Measurements from ENCODE around the gene CDSN. TPM values are rescaled to one million over a fixed set of nuclear protein-coding genes. Genes with fewer than 3 reads are reported as not detected.

CDSN gene
- total RNA-seq, 2 experiments from 2014 or later = not detected

DNA sequence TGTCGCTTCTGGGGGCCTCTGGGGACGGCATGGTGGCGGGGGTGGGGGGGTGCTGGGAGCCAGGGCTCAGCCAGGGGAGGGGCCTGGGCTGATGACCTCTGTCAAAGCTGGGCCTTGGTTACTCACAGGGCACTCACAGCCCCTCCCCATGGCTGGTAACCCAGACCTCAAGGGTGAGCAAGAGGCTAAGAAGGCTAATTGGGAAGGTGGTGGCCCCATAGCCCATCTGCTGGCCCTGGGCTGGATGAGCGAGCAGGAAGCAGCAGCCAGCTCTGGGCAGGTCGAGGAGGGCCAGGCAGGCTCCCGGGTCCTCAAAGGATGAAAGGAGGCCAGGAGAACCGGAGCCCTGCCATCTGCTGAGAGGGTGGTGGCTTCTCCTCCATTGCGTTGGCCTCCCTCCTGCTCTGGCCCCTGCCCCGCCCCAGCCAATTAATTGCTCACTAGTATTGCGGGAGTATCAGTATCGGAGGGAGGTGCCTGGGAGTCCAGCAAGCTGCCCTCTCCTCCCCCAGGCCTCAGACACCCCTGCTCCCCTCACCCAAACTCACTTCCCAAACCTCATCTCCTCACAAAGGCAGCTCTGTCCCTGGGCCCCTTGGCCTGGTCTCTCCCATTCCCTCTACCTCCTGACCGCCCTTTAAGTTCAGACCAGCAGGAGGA, 1.0 kb upstream of the CDSN start:
- CTCF ChIA-PET = interaction anchor here (1.0 kb wide), 1 partner anchor 34 kb away, joined by 3 read pairs; no protein-coding TSS in a partner anchor

DNA sequence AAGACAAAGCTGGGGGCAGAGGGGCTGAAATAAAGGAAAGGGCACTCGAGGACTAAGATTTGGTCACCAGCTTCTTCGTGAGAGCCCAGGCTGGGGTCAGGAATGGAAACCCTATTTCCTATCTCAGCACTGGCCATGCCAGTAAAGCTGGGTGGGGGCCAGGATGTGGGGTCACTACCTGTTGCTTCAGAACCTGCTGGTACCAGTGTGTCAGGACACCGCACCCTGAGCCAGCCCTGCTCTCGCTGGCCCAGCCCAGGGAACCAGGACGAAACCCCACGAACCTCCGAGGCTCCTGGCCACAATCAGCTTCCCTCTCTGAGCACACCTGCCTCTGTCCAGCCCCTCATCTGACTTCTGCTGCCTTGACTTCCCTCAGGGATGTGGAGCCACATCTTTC, 2.1 kb downstream of the CDSN start:
- POLR2A ChIA-PET = no interaction called here
- no peak overlapping the region for H3K4me3 Mint-ChIP-seq
- H3K9me3 Mint-ChIP-seq = no peaks in the 10 kb centered on the region
- DNase-seq = no peak
- H3K36me3 Mint-ChIP-seq (ENCODE audit: low read depth) = no peaks in the 10 kb centered on the region
- H3K4me1 Mint-ChIP-seq = no peaks in the 10 kb centered on the region
- H3K27me3 Mint-ChIP-seq = peaks cover 19% of the 10 kb centered on the region
- H3K27ac Mint-ChIP-seq = no peak overlapping the region
- CTCF ChIA-PET = interaction anchor here (0.7 to 5.0 kb wide), 3 partner anchors 11 to 58 kb away, joined by 3 to 30 read pairs (median 3); no protein-coding TSS in a partner anchor

More for the DNA sequence above, 1.0 kb upstream of the CDSN start:
- Mint-ChIP-seq H3K4me1 (no peaks in the 10 kb centered on the region), H3K36me3 (ENCODE audit: low read depth) (no peaks in the 10 kb centered on the region), H3K27ac (no peak overlapping the region), H3K4me3 (no peak overlapping the region), H3K9me3 (no peaks in the 10 kb centered on the region), H3K27me3 (peaks cover 15% of the 10 kb centered on the region)
- POLR2A ChIA-PET = no interaction called here
- DNase-seq = no peak

- peaks cover 23% of the 10 kb centered on the region for H3K27me3 Mint-ChIP-seq
- H3K4me1 Mint-ChIP-seq = no peaks in the 10 kb centered on the region
- POLR2A ChIA-PET = no interaction called here
- CTCF ChIA-PET = interaction anchor here (1.1 to 5.0 kb wide), 3 partner anchors 9 to 29 kb away, joined by 3 to 30 read pairs (median 4); no protein-coding TSS in a partner anchor
- no peak for DNase-seq
- H3K9me3 Mint-ChIP-seq = no peaks in the 10 kb centered on the region
- H3K36me3 Mint-ChIP-seq (ENCODE audit: low read depth) = no peaks in the 10 kb centered on the region
- H3K27ac Mint-ChIP-seq = no peak overlapping the region
- no peak overlapping the region for H3K4me3 Mint-ChIP-seq
Measured at GRCh38 chr6:31116661-31117385, 3.4 kb downstream of the CDSN start.

DNA sequence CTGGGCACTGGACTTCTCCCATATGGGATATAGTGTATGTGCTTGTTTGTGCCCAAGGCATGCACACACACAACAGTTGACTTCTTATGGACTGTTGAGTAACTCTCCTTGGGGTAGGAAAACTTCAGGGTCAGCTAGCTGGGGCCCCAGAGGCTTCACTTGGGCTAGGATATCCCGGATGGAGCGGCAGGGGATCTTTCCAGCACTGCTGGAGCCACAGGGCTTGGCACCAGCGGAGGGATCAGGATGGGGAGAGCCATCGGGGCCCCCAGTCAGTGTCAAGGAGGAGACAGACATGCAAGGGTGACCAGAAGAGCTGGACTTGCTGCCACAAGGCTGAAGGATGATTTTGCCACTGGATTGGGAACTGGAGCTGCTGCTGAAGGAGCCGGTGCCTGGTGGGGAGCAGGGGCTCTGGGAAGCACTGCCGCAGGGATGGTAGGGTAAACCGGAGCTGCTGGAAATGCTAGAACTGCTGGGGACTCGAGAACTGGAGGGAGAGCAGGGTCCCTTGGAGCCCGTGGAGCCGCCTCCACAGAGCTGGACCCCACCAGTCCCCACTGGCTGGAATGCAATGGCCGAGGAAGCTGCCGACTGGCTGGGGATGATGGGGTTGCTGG, 4.2 kb downstream of the CDSN start:
- Mint-ChIP-seq H3K4me3 (no peak overlapping the region), H3K36me3 (ENCODE audit: low read depth) (no peaks in the 10 kb centered on the region), H3K27me3 (peaks cover 24% of the 10 kb centered on the region), H3K9me3 (no peaks in the 10 kb centered on the region), H3K4me1 (no peaks in the 10 kb centered on the region), H3K27ac (no peak overlapping the region)
- CTCF ChIA-PET = interaction anchor here (0.9 to 5.0 kb wide), 4 partner anchors 10 to 29 kb away, joined by 3 to 30 read pairs (median 4); no protein-coding TSS in a partner anchor
- DNase-seq = no peak
- POLR2A ChIA-PET = no interaction called here

- CTCF ChIA-PET = interaction anchor here (0.9 to 5.0 kb wide), 4 partner anchors 11 to 28 kb away, joined by 3 to 30 read pairs (median 4); no protein-coding TSS in a partner anchor
- H3K9me3 Mint-ChIP-seq = no peaks in the 10 kb centered on the region
Measured at GRCh38 chr6:31114970-31115849, 5.0 kb downstream of the CDSN start.

GRCh38 chr6:31114541-31114878, 5.7 kb downstream of the CDSN start, which contains the start of gene PSORS1C1:
TSS of gene PSORS1C1 (plus strand) at chr6:31114800. CDS start at chr6:31129633, 14,833 bp downstream.
- Mint-ChIP-seq H3K9me3 (no peaks in the 10 kb centered on the region), H3K4me3 (no peak within 1 kb of the TSS), H3K27ac (no peak within 1 kb of the TSS), H3K36me3 (ENCODE audit: low read depth) (no peaks in the 10 kb centered on the region), H3K27me3 (peaks cover 36% of the 10 kb centered on the region), H3K4me1 (no peaks in the 10 kb centered on the region)
- ChIA-PET CTCF (interaction anchor here (5.0 kb wide), 1 partner anchor 15 kb away, joined by 30 read pairs; no protein-coding TSS in a partner anchor), POLR2A (no interaction called here)
- no peak for DNase-seq

More at GRCh38 chr6:31114970-31115849, 5.0 kb downstream of the CDSN start:
- H3K4me3 Mint-ChIP-seq = no peak overlapping the region
- POLR2A ChIA-PET = no interaction called here
- H3K27me3 Mint-ChIP-seq = peaks cover 29% of the 10 kb centered on the region
- H3K4me1 Mint-ChIP-seq = no peaks in the 10 kb centered on the region
- DNase-seq = no peak
- H3K36me3 Mint-ChIP-seq (ENCODE audit: low read depth) = no peaks in the 10 kb centered on the region
- no peak overlapping the region for H3K27ac Mint-ChIP-seq

DNA sequence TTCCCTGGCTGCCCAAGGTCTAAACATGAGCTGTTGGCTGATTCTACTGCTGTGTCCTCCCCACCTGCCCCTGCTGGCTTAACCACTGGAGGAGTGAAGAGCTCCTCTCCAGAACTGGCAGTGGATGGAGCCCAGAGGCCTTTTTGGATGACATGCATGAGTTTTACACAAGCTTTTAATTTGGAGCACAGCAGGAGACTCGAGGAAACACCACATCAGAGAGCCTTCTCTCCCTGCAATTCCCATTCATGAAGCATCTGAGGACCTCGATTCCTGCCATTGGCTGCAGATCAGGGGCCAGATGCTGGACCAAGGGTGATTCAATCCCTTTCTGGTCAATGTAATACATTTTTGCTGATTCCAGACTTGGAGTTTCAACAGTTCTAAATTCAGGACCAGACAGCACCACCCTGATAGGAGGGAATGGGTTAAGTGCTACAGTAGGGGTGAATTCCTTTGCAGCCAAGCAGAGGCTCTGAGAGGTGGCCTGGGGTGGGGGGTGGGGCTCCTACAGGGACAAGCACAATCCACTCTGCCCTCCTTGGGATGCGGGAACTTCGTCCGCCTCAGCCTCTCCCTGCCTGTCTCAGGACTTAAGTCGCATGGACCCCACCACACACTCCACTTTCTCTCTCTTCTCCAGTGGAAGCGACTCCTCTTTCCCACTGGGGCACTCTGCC, 6.2 kb downstream of the CDSN start:
- Mint-ChIP-seq H3K9me3 (no peaks in the 10 kb centered on the region), H3K27me3 (peaks cover 35% of the 10 kb centered on the region), H3K36me3 (ENCODE audit: low read depth) (no peaks in the 10 kb centered on the region), H3K4me3 (no peak overlapping the region), H3K27ac (no peak overlapping the region), H3K4me1 (no peaks in the 10 kb centered on the region)
- DNase-seq = no peak
- ChIA-PET CTCF (interaction anchor here (1.5 kb wide), 1 partner anchor 27 kb away, joined by 4 read pairs; no protein-coding TSS in a partner anchor), POLR2A (no interaction called here)

DNA sequence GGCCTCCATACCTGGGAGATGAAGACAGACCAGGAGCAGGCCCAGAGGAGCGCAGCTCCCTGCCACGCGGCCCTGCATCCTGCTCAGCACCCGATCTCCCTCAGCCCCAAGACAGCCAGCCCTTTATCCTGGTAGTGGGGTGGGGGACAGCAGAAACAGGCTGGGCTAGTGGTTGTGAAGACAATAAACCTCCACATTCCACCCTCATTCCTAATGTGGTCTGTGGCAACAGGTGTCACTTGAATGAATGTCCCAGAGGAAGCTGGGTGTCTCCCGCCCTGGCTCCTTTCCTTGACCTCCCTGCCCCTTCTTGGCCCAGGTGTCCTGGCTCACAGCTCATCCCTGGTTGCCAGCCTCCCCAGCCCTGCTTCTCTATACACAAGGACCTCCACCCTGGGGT, 7.8 kb downstream of the CDSN start, which contains the start of gene C6orf15:
Gene C6orf15 (minus strand): TSS at position 98 of the 400 bp plus-strand sequence. CDS start 20 bp downstream, at position 78.
- Mint-ChIP-seq H3K36me3 (ENCODE audit: low read depth) (no peaks in the 10 kb centered on the region), H3K27me3 (peaks cover 33% of the 10 kb centered on the region), H3K9me3 (no peaks in the 10 kb centered on the region), H3K27ac (no peak within 1 kb of the TSS), H3K4me3 (no peak within 1 kb of the TSS), H3K4me1 (no peaks in the 10 kb centered on the region)
- CTCF ChIA-PET = interaction anchor here (1.5 kb wide), 1 partner anchor 25 kb away, joined by 4 read pairs; no protein-coding TSS in a partner anchor
- DNase-seq = no peak
- POLR2A ChIA-PET = no interaction called here

DNA sequence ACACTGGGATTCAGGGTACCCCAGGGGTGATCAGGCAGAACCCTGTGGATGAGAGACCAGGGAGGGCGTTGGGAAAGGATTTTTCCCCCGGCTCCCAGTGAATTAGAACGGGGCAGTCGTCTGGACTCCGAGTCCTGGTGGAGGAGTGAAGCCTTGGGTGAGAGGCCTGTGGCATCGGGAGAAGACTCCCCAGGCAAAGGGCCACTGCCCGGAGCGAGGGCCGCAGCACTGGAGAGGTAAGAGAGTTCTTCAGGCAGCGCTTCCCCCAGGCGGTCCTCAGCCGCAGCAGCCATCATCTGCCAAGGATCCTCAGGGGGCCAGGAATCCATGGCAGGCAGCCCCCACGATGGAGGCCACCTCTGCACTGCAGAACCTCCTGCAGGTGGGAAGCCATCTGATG, 8.5 kb downstream of the CDSN start:
- Mint-ChIP-seq H3K27ac (no peak overlapping the region), H3K36me3 (ENCODE audit: low read depth) (no peaks in the 10 kb centered on the region), H3K9me3 (no peaks in the 10 kb centered on the region), H3K27me3 (peaks cover 32% of the 10 kb centered on the region), H3K4me3 (no peak overlapping the region), H3K4me1 (no peaks in the 10 kb centered on the region)
- no peak for DNase-seq
- POLR2A ChIA-PET = no interaction called here
- CTCF ChIA-PET = no interaction called here

- H3K27ac Mint-ChIP-seq = no peak overlapping the region
- no peak overlapping the region for H3K4me3 Mint-ChIP-seq
- H3K9me3 Mint-ChIP-seq = no peaks in the 10 kb centered on the region
- CTCF ChIA-PET = no interaction called here
- DNase-seq = no peak
- POLR2A ChIA-PET = no interaction called here
- peaks cover 32% of the 10 kb centered on the region for H3K27me3 Mint-ChIP-seq
- H3K4me1 Mint-ChIP-seq = no peaks in the 10 kb centered on the region
- no peaks in the 10 kb centered on the region for H3K36me3 Mint-ChIP-seq (ENCODE audit: low read depth)
Measured at GRCh38 chr6:31110825-31111582, 9.2 kb downstream of the CDSN start.

DNA sequence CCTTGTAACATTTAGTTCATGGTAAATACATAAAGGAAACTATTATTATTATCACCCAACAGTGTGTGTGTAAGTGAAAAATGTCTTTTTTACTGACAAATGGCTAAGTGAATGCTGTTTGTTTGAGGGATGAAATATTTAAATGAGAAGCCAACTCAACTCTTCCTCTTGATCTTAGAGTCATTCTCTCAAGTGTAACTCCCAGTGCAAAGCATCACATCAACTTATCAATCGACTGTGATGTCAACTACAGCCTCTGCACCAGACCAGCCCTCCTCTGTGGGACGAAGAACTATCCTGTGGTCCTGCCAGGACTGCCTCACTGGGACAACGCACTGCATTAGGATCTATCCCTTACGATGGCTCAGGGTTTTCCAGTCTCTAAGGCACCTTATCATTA, 13.2 kb downstream of the CDSN start:
- CTCF ChIA-PET = no interaction called here
- H3K4me1 Mint-ChIP-seq = no peaks in the 10 kb centered on the region
- peaks cover 21% of the 10 kb centered on the region for H3K27me3 Mint-ChIP-seq
- no peaks in the 10 kb centered on the region for H3K36me3 Mint-ChIP-seq (ENCODE audit: low read depth)
- POLR2A ChIA-PET = no interaction called here
- no peak for DNase-seq
- no peak overlapping the region for H3K27ac Mint-ChIP-seq
- H3K4me3 Mint-ChIP-seq = no peak overlapping the region
- H3K9me3 Mint-ChIP-seq = no peaks in the 10 kb centered on the region

Measured in activated CD4-positive, alpha-beta memory T cell treated with anti-CD3 and anti-CD28 coated beads, Interleukin-2, amount 10 ng/mL, durations not matched to agents 7 days and 5 days (primary cell).